Measurements from ENCODE around the gene MED13.

GRCh38 chr17:62112229-62112628 is 47.2 kb upstream of the MED13 start:
- TF ChIP-seq, protein P1, sequence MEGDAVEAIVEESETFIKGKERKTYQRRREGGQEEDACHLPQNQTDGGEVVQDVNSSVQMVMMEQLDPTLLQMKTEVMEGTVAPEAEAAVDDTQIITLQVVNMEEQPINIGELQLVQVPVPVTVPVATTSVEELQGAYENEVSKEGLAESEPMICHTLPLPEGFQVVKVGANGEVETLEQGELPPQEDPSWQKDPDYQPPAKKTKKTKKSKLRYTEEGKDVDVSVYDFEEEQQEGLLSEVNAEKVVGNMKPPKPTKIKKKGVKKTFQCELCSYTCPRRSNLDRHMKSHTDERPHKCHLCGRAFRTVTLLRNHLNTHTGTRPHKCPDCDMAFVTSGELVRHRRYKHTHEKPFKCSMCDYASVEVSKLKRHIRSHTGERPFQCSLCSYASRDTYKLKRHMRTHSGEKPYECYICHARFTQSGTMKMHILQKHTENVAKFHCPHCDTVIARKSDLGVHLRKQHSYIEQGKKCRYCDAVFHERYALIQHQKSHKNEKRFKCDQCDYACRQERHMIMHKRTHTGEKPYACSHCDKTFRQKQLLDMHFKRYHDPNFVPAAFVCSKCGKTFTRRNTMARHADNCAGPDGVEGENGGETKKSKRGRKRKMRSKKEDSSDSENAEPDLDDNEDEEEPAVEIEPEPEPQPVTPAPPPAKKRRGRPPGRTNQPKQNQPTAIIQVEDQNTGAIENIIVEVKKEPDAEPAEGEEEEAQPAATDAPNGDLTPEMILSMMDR (IDR thresholded peaks at IDR 0.05) = no peak
- no peak for TF ChIP-seq POLR2A (IDR thresholded peaks at IDR 0.05)

Data from uterus (tissue), 2 donors.